Stomach smooth muscle (tissue), 2 donors: ENCODE data around the gene CTSC.
"Not testable (repeated sequence)": the region's sequence is repeated elsewhere in the genome, so short reads cannot be mapped to it uniquely, and the experiment has no call there.

Experiments used
- H3K27ac ChIP-seq: one replicate; pipeline ENCODE4 v1.7.0; 2013; ENCODE audit warnings: mild to moderate bottlenecking, low read length, inconsistent platforms
- H3K27me3 ChIP-seq, 2 donors: one replicate each; pipeline ENCODE4 v1.7.0; 2013; ENCODE audit warnings: low read length in 2 of 2; ENCODE audit not compliant: insufficient read depth in 2 of 2, control insufficient read depth in 1 of 2
- H3K36me3 ChIP-seq, 2 donors: one replicate each; pipeline ENCODE4 v1.7.0; 2013; ENCODE audit warnings: low read length in 2 of 2; ENCODE audit not compliant: control insufficient read depth in 2 of 2, insufficient read depth in 2 of 2
- H3K4me1 ChIP-seq: one replicate; pipeline ENCODE4 v1.7.0; 2013; ENCODE audit warnings: low read length; ENCODE audit not compliant: control insufficient read depth, insufficient read depth
- H3K4me3 ChIP-seq, 2 donors: one replicate each; pipeline ENCODE4 v1.7.0; 2013; ENCODE audit warnings: low read length in 2 of 2
- H3K9ac ChIP-seq, 2 donors: one replicate each; pipeline ENCODE4 v1.7.0; 2013; ENCODE audit warnings: low read length in 2 of 2, mild to moderate bottlenecking in 1 of 2
- H3K9me3 ChIP-seq, 2 donors: one replicate each; pipeline ENCODE4 v1.7.0; 2013; ENCODE audit warnings: low read length in 2 of 2; ENCODE audit not compliant: control insufficient read depth in 2 of 2
- donor health status: healthy.
- donor health status: Pancreatic carcinoma.

CTSC gene

DNA sequence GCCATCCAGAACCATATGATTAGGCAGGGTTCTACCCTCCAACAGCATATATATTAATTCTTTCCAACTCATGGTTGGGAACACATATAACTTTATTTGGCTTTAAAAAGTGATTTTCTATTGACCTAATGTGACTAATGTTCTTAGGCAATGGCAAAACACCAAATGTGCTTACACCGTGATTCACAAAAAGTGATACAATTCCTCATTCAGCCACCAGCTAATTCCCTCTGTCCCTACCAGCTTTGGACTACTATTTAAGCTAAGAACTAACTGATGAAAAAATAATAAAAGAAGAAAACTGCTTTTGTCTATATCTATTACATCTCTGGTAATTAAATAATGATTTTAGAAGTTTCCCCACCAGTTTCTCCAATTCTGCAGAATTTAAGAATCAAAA, 4.7 kb downstream of the CTSC start:
- H3K4me1 ChIP-seq, result peaks cover 2% of the 10 kb centered on the region
- no peaks in the 10 kb centered on the region for H3K27me3 ChIP-seq
- no peak overlapping the region for H3K4me3 ChIP-seq
- no peak overlapping the region for H3K9ac ChIP-seq
- H3K27ac ChIP-seq, result no peak overlapping the region
- H3K9me3 ChIP-seq, result no peaks in the 10 kb centered on the region
- H3K36me3 ChIP-seq, result peaks cover 0 to 4% of the 10 kb centered on the region in 2 donors

DNA sequence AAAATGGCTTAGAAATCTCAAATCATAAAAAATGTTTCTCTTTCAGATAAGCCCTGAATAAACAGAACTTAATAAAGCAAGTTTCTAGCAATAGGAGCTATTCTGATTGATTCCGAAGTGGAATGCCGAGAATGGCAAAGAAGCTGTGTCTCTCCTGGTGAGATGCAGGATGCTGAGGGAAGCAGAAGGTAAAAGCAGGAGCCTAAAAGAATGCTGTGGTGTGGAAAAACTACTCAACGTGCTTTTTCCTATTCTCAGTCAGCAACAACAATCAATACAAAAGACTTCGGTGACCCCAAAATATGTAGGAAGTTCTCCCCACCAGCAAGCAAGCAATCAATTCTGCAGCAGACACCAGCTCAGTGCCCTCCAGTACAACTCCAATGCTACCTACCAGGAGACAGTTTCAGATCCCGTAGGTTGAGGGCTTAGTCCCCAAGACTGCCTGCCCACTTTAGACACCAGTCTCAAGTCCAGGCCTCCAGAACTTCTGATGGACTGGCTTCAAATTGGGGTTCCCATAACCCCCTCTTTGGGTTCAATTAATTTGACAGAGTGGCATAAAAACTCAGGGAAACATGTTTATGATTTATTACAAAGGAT, 6.6 kb downstream of the CTSC start:
- Histone ChIP-seq H3K27me3 (no peaks in the 10 kb centered on the region), H3K9me3 (no peaks in the 10 kb centered on the region), H3K4me1 (no peaks in the 10 kb centered on the region), H3K4me3 (no peak overlapping the region), H3K27ac (no peak overlapping the region), H3K36me3 (peaks cover 0 to 4% of the 10 kb centered on the region in 2 donors), H3K9ac (no peak overlapping the region)

DNA sequence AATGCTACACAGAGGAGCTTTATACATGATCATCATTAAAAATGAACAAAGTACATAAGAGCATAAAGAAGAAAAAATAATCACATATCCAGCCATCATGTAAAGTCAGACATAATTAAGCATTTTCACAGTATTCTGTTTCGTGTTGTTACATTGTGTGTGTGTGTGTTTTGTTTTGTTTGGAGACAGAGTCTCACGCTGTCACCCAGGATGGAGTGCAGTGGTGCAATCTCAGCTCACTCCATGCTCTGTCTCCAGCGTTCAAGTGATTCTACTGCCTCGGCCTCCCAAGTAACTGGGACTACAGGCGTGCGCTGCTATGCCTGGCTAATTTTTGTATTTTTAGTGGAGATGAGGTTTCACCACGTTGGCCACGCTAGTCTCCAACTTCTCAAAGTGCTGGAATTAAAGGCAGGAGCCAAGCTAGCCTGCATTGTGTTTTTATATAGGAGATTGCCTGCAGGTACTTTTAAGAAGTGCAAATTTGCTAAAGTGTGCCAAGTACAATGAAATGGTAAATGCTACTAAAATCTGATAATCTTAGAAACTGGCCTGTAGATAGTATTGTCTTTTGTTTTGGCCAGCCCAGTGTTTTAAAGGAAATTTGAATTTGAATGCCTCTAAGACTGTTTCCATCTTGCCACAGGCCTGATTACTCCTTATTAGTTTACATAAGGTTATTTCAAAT, 7.8 kb downstream of the CTSC start:
- no peaks in the 10 kb centered on the region for H3K9me3 ChIP-seq
- no peak overlapping the region for H3K4me3 ChIP-seq
- H3K9ac ChIP-seq, result no peak overlapping the region
- H3K36me3 ChIP-seq, result peaks cover 0 to 4% of the 10 kb centered on the region in 2 donors
- H3K27me3 ChIP-seq, result no peaks in the 10 kb centered on the region
- no peak overlapping the region for H3K27ac ChIP-seq
- H3K4me1 ChIP-seq, result no peaks in the 10 kb centered on the region

DNA sequence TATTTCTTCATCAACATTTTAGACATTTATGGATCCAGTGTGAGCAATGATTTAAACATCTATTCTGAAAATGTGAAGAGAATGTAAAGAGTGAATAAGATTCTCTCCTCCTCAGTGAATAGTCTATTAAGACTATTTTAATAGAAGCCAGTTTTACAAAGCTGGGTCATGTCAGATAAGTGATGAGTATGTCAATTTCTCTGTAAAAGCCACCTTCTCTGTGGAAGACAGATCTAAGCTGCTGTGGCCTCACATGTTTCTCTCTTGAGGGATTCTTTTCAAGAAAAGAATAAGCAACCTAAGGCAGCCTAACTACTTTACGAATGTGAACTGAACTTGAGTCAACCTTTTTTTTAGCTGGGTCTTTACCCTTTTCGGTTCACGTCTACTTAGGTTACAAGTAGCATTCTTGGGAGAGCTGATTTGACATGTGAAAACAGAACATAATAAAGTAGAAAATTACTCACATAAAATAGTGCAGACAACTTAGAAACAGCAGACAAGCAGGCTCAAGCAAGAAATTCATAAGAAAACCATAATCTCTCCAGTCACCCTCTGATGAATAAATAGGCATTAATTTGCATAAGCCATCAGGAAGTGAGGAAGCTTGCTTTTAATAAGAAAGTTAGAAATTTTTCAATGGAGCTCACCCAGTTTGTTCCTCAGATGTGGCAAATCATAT, 9.9 kb downstream of the CTSC start:
- no peak overlapping the region for H3K27ac ChIP-seq
- no peaks in the 10 kb centered on the region for H3K27me3 ChIP-seq
- H3K36me3 ChIP-seq, result peaks cover 0 to 4% of the 10 kb centered on the region in 2 donors
- no peak overlapping the region for H3K9ac ChIP-seq
- no peak overlapping the region for H3K4me3 ChIP-seq
- H3K4me1 ChIP-seq, result no peaks in the 10 kb centered on the region
- no peaks in the 10 kb centered on the region for H3K9me3 ChIP-seq

DNA sequence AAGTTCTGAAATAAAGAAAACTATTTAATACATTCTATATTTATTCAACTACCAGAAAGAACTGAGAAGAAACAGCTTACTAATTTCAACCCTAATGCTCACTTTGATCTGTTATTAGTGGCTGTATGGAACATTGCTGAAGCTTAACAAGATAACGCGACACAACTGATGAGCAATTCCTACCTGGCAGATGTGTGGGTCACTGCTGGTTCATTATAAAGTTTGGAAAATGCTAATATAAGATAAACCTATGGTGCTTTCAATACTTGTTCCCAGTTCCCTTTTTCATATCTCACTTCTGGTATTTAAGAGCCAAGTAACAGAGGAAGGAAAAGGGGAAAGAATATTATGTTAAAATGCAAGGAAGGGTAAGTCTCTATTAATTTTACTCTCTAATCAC, 10.5 kb downstream of the CTSC start:
- Histone ChIP-seq H3K4me1 (no peaks in the 10 kb centered on the region), H3K27me3 (no peaks in the 10 kb centered on the region), H3K36me3 (peaks cover 0 to 4% of the 10 kb centered on the region in 2 donors), H3K9me3 (no peaks in the 10 kb centered on the region), H3K27ac (no peak overlapping the region), H3K9ac (no peak overlapping the region), H3K4me3 (no peak overlapping the region)

DNA sequence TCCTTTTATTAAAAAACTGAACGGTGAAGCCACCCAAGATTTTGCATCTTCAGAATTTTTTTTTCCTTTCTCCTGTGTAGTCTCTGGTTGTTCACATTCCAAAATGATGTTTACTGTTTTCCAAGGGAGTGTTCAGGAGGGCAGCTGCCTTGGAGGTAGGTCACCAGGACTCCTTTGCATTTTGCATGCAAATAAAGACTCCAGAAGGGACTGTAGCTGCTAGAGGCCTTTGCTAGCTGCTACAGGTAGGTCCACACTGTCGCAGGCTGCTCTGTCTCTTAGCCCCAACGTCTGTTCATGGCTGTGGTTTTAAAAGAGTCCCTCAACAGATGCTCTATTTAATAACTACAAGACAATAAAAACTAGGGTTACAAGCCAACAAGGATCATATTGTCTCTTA, 11.4 kb downstream of the CTSC start:
- H3K9me3 ChIP-seq, result no peaks in the 10 kb centered on the region
- H3K4me1 ChIP-seq, result no peaks in the 10 kb centered on the region
- H3K9ac ChIP-seq, result no peak overlapping the region
- no peak overlapping the region for H3K27ac ChIP-seq
- no peaks in the 10 kb centered on the region for H3K27me3 ChIP-seq
- H3K36me3 ChIP-seq, result peaks cover 0 to 3% of the 10 kb centered on the region in 2 donors
- H3K4me3 ChIP-seq, result no peak overlapping the region

DNA sequence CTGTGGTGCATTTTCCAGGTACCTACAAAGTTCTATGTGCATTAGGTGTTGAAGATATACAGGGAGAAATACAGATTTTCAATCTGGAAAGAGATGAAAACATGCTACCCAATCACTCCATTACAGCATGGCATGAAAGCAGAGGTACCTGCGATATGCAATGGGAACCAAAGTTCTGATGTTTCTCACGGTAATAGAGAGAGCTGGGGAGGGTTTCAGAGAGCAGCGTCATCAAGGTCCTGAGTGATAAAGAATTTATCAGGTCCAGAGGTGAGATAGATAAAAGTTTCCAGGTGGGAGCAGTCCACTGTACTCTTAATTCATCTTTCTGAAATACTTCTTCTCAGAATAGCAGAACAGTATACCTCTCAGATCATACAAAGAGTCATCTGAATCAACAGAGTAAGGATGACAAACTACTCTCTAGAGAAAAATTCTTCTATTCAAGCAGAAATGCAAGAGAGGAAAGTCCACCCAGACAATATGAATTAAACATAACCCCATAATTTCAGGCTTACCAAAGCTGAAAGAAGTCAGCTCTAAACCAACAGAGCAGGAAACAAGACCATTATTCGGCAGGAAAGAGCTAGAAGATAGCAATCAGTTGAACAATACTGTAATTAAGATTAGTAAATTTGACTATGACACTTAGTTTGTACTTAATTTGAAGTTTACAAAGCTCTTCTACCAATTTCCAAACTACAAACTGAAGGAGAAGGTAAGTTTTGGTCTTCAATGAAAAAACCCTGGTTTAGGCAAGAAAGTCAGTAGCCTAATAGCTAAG, 12.8 kb downstream of the CTSC start:
- Histone ChIP-seq H3K27me3 (no peaks in the 10 kb centered on the region), H3K4me3 (no peak overlapping the region), H3K36me3 (no peaks in the 10 kb centered on the region), H3K9me3 (no peaks in the 10 kb centered on the region), H3K27ac (no peak overlapping the region), H3K4me1 (no peaks in the 10 kb centered on the region), H3K9ac (no peak overlapping the region)

DNA sequence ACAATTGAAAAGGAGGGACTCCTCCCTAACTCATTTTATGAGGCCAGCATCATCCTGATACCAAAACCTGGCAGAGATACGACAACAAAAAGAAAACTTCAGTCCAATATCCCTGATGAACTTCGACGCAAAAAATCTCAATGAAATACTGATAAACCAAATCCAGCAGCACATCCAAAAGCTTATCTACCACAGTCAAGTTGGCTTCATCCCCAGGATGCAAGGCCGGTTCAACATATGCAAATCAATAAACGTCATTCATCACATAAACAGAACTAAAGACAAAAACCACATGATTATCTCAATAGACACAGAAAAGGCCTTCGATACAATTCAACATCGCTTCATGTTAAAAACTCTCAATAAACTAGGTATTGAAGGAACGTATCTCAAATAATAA, 14.7 kb downstream of the CTSC start:
- not testable (repeated sequence) for H3K4me3 ChIP-seq, H3K9me3 ChIP-seq, H3K4me1 ChIP-seq, H3K9ac ChIP-seq, H3K36me3 ChIP-seq, H3K27me3 ChIP-seq, H3K27ac ChIP-seq

DNA sequence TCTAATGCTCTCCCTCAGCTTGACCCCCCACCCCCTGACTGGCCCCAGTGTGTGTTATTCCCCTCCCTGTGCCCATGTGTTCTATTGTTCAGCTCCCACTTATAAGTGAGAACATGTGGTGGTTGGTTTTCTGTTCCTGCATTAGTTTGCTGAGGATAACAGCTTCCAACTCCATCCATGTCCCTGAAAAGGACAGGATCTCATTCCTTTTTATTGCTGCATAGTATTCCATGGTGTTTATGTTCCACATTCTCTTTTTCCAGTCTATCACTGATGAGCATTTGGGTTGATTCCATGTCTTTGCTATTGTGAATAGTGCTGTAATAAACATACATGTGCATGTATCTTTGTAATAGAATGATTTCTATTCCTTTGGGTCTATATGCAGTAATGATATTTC, 16.1 kb downstream of the CTSC start:
- not testable (repeated sequence) for H3K9ac ChIP-seq, H3K4me3 ChIP-seq, H3K9me3 ChIP-seq, H3K4me1 ChIP-seq, H3K27ac ChIP-seq, H3K27me3 ChIP-seq, H3K36me3 ChIP-seq

DNA sequence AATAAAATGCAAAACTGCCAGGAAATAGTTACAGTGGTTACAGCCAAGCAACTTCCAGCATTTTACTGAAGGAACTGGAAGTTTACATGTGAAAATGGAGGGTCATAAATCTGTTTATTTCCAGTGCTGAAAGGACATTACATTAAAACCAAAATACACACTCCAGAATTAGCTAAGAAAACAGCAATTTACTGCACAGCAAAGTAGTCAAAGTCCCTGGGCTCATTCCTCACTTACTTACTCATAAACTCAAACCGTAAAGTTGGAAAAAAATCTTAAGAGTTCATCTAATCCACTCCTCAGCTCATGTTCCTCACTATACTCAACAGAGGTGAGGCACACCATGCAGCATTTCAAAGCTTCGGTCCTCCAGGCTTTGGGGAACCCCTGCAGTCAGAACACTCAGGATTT, 17.4 kb downstream of the CTSC start:
- H3K9me3 ChIP-seq, result no peaks in the 10 kb centered on the region
- H3K27ac ChIP-seq, result no peak overlapping the region
- H3K9ac ChIP-seq, result no peak overlapping the region
- no peaks in the 10 kb centered on the region for H3K4me1 ChIP-seq
- H3K36me3 ChIP-seq, result no peaks in the 10 kb centered on the region
- H3K27me3 ChIP-seq, result no peaks in the 10 kb centered on the region
- H3K4me3 ChIP-seq, result no peak overlapping the region
